ENCODE data around the gene ELK4. TPM values are rescaled to one million over a fixed set of nuclear protein-coding genes. Genes with fewer than 3 reads are reported as not detected.

Gene ELK4
- total and polyA plus RNA-seq, 2 donors (not counting 1 experiment from before 2014, with no cell fraction given): 11.7 to 11.8 TPM

- DNase-seq (ENCODE audit: low read depth in 2 of 2): no peak
- no peaks in the 10 kb centered on the region for H3K36me3 ChIP-seq (ENCODE audit: control insufficient read depth, insufficient read depth, low read length)
- no peak overlapping the region for H3K4me3 ChIP-seq (replicated peaks in 1 of 4; ENCODE audit: control extremely low read depth in 1 of 4, insufficient read depth in 1 of 4, low read depth in 3 of 4, low read length in 4 of 4)
- no peaks in the 10 kb centered on the region for H3K4me1 ChIP-seq (ENCODE audit: control insufficient read depth, extremely low read depth, insufficient read depth, low read length)
- no peak for TF ChIP-seq EZH2 (IDR thresholded peaks at IDR 0.05; ENCODE audit: low read length, missing control alignments)
- TF ChIP-seq, protein P1, sequence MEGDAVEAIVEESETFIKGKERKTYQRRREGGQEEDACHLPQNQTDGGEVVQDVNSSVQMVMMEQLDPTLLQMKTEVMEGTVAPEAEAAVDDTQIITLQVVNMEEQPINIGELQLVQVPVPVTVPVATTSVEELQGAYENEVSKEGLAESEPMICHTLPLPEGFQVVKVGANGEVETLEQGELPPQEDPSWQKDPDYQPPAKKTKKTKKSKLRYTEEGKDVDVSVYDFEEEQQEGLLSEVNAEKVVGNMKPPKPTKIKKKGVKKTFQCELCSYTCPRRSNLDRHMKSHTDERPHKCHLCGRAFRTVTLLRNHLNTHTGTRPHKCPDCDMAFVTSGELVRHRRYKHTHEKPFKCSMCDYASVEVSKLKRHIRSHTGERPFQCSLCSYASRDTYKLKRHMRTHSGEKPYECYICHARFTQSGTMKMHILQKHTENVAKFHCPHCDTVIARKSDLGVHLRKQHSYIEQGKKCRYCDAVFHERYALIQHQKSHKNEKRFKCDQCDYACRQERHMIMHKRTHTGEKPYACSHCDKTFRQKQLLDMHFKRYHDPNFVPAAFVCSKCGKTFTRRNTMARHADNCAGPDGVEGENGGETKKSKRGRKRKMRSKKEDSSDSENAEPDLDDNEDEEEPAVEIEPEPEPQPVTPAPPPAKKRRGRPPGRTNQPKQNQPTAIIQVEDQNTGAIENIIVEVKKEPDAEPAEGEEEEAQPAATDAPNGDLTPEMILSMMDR (conservative IDR thresholded peaks at IDR 0.05 in 1 of 2, IDR thresholded peaks at IDR 0.05 in 1 of 2; ENCODE audit: low read depth in 1 of 2, low read length in 2 of 2): no peak
- no peak overlapping the region for H3K9ac ChIP-seq (ENCODE audit: insufficient read depth, low read length)
- peaks cover 29% of the 10 kb centered on the region for H3K27me3 ChIP-seq (ENCODE audit: control insufficient read depth, insufficient read depth, low read length)
- H3K27ac ChIP-seq (ENCODE audit: insufficient read depth, low read length): no peak overlapping the region
- no peak overlapping the region for H3K4me2 ChIP-seq (ENCODE audit: extremely low read depth, insufficient read depth, low read length)
- no peaks in the 10 kb centered on the region for H3K79me2 ChIP-seq (ENCODE audit: control insufficient read depth, insufficient read depth, low read length)
- H3K9me3 ChIP-seq (ENCODE audit: control insufficient read depth, insufficient read depth, low read depth, low read length): no peaks in the 10 kb centered on the region
- no peak overlapping the region for H2AFZ ChIP-seq (ENCODE audit: low read length)
- no peaks in the 10 kb centered on the region for H4K20me1 ChIP-seq (ENCODE audit: control insufficient read depth, extremely low read depth, insufficient read depth, low read length)
Observed at GRCh38 chr1:205582046-205582445, 49.8 kb downstream of the ELK4 start.

GRCh38 chr1:205581321-205581980, 50.4 kb downstream of the ELK4 start:
- no peaks in the 10 kb centered on the region for H4K20me1 ChIP-seq (ENCODE audit: control insufficient read depth, extremely low read depth, insufficient read depth, low read length)

GRCh38 chr1:205580923-205581180, 51.0 kb downstream of the ELK4 start:
- TF ChIP-seq EZH2 (IDR thresholded peaks at IDR 0.05; ENCODE audit: low read length, missing control alignments): no peak
- TF ChIP-seq, protein P1 (conservative IDR thresholded peaks at IDR 0.05 in 1 of 2, IDR thresholded peaks at IDR 0.05 in 1 of 2; ENCODE audit: low read depth in 1 of 2, low read length in 2 of 2): no peak
- no peaks in the 10 kb centered on the region for H3K9me3 ChIP-seq (ENCODE audit: control insufficient read depth, insufficient read depth, low read depth, low read length)
- no peak for DNase-seq (ENCODE audit: low read depth in 2 of 2)
- no peak overlapping the region for H3K27ac ChIP-seq (ENCODE audit: insufficient read depth, low read length)
- no peak overlapping the region for H3K4me3 ChIP-seq (replicated peaks in 1 of 4; ENCODE audit: control extremely low read depth in 1 of 4, insufficient read depth in 1 of 4, low read depth in 3 of 4, low read length in 4 of 4)
- no peaks in the 10 kb centered on the region for H3K36me3 ChIP-seq (ENCODE audit: control insufficient read depth, insufficient read depth, low read length)
- H3K9ac ChIP-seq (ENCODE audit: insufficient read depth, low read length): no peak overlapping the region
- H3K79me2 ChIP-seq (ENCODE audit: control insufficient read depth, insufficient read depth, low read length): no peaks in the 10 kb centered on the region
- peaks cover 36% of the 10 kb centered on the region for H3K27me3 ChIP-seq (ENCODE audit: control insufficient read depth, insufficient read depth, low read length)
- no peaks in the 10 kb centered on the region for H3K4me1 ChIP-seq (ENCODE audit: control insufficient read depth, extremely low read depth, insufficient read depth, low read length)
- H4K20me1 ChIP-seq (ENCODE audit: control insufficient read depth, extremely low read depth, insufficient read depth, low read length): no peaks in the 10 kb centered on the region
- H3K4me2 ChIP-seq (ENCODE audit: extremely low read depth, insufficient read depth, low read length): no peak overlapping the region
- no peak overlapping the region for H2AFZ ChIP-seq (ENCODE audit: low read length)

More at GRCh38 chr1:205581321-205581980, 50.4 kb downstream of the ELK4 start:
- Histone ChIP-seq H3K4me3 (replicated peaks in 1 of 4; ENCODE audit: control extremely low read depth in 1 of 4, insufficient read depth in 1 of 4, low read depth in 3 of 4, low read length in 4 of 4) (no peak overlapping the region), H3K36me3 (ENCODE audit: control insufficient read depth, insufficient read depth, low read length) (no peaks in the 10 kb centered on the region), H3K27ac (ENCODE audit: insufficient read depth, low read length) (no peak overlapping the region), H3K4me1 (ENCODE audit: control insufficient read depth, extremely low read depth, insufficient read depth, low read length) (no peaks in the 10 kb centered on the region), H3K9ac (ENCODE audit: insufficient read depth, low read length) (no peak overlapping the region), H3K27me3 (ENCODE audit: control insufficient read depth, insufficient read depth, low read length) (peaks cover 35% of the 10 kb centered on the region), H2AFZ (ENCODE audit: low read length) (no peak overlapping the region), H3K9me3 (ENCODE audit: control insufficient read depth, insufficient read depth, low read depth, low read length) (no peaks in the 10 kb centered on the region), H3K4me2 (ENCODE audit: extremely low read depth, insufficient read depth, low read length) (no peak overlapping the region), H3K79me2 (ENCODE audit: control insufficient read depth, insufficient read depth, low read length) (no peaks in the 10 kb centered on the region)
- no peak for DNase-seq (ENCODE audit: low read depth in 2 of 2)
- TF ChIP-seq, protein P1 (conservative IDR thresholded peaks at IDR 0.05 in 1 of 2, IDR thresholded peaks at IDR 0.05 in 1 of 2; ENCODE audit: low read depth in 1 of 2, low read length in 2 of 2): no peak
- TF ChIP-seq EZH2 (IDR thresholded peaks at IDR 0.05; ENCODE audit: low read length, missing control alignments): no peak
